GM12891 (cell line): ENCODE results near the gene NXN.

Source experiments
- PAX5 ChIP-seq: IDR thresholded peaks from 2 replicates; pipeline ENCODE4 v1.6.1; 2011; ENCODE audit warnings: low read length, moderate library complexity, mild to moderate bottlenecking; ENCODE audit not compliant: insufficient read depth, severe bottlenecking
- POLR2A ChIP-seq: IDR thresholded peaks from 2 replicates; pipeline ENCODE4 v1.6.1; 2011; ENCODE audit warnings: low read depth, low read length, control low read depth
- POLR2AphosphoS5 ChIP-seq: IDR thresholded peaks from 2 replicates; pipeline ENCODE4 v1.6.1; 2011; ENCODE audit warnings: low read depth, low read length, control low read depth
- POU2F2 ChIP-seq: IDR thresholded peaks from 2 replicates; pipeline ENCODE4 v1.6.1; 2011; ENCODE audit warnings: low read depth, mild to moderate bottlenecking, control low read depth, low read length, moderate library complexity
- SPI1 ChIP-seq: IDR thresholded peaks from 2 replicates; pipeline ENCODE4 v1.6.1; 2011; ENCODE audit warnings: low read depth, low read length, control low read depth
- TAF1 ChIP-seq: IDR thresholded peaks from 2 replicates; pipeline ENCODE4 v1.6.1; 2011; ENCODE audit warnings: low read depth, low read length, control low read depth

DNA sequence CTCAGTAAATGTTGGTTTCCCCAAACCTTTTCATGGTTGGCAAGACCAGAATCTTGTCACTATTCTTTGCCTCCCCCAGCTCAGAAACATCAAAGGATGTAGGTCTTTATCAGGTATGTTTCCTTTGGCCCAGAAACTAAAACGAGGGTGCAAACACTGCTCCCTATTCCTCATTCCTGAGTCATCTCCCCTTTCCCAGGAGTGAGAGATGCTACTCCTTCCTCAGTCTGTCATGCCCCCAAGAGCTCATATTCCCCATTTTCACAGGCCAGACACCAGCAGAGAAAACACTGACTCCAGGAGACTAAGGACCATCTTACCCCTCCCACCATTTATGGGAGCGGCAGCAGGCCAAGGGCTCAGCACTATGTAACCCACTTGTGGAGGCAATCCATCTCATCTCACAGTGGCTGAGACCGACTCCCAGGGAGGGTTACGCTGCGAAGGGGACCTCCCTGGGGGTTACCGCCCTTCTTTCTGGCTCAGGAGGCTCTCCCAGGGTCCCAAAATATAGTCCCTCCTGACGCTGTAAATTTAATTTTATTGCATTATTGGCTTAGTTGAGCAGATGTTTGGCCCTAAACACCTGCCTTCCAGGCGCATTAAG is 229.0 kb downstream of the NXN start:
- TF ChIP-seq POLR2A (no peak), POLR2AphosphoS5 (no peak), POU2F2 (no peak), SPI1 (no peak), TAF1 (no peak), PAX5 (no peak)
